DMS114 treated with DMSO at 0.1 percent for 48 hours (cell line): ENCODE data around the gene FOXA1.

Experiments used
- DNase-seq: peaks from one replicate; lab custom pipeline; 2025; ENCODE audit not compliant: unreplicated experiment; lab: John Stamatoyannopoulos, UW

The FOXA1 gene

GRCh38 chr14:37594971-37595808, at the start of gene FOXA1, which contains the start of gene TTC6:
Gene FOXA1 (minus strand): TSS chr14:37595249. CDS start chr14:37594972, 277 bp downstream.
Gene TTC6 (plus strand): TSS chr14:37595629. CDS start chr14:37622065, 26,436 bp downstream.
- DNase-seq: no peak

GRCh38 chr14:37643701-37644100, 48.7 kb upstream of the FOXA1 start:
- no peak for DNase-seq

- DNase-seq: no peak
These were observed 47.1 kb upstream of the FOXA1 start for GRCh38 chr14:37642125-37642524.

DNA sequence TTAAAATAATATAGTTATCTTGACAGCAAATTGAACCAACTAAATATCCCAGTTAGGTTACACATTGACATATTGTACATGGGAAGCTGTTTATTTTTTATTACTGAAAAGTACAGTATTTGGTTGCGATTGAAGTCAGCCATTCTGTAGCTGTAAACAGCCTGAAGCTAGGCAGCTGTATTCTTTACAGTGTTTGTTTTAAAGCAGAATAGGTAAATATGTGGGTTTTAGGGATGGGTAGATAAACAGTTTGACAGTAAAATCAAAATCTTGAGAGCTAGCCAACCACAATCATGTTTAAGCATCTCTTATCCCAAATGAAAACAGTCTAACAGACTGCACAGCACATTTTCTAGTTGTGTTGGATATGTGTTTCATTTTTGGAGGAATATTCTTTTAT, 46.1 kb upstream of the FOXA1 start:
- no peak for DNase-seq

DNA sequence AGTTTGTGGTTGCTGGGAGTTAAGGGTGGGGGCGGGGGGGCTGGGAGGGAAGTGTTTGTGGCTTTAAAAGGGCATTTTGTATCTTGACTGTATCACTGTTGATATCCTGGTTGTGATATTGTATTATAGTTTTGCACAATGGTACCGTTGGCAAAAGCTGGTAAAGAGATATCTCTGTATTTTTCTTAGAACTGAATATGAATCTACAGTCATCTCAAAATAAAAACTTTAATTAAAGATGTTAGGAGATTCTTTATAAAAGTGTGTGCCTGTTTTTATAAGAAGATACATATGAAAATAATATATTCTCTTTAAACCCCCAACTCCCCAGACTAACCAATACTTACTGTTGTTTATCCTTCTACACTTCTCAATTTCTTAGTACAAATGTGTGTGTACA, 43.5 kb upstream of the FOXA1 start:
- no peak for DNase-seq

DNA sequence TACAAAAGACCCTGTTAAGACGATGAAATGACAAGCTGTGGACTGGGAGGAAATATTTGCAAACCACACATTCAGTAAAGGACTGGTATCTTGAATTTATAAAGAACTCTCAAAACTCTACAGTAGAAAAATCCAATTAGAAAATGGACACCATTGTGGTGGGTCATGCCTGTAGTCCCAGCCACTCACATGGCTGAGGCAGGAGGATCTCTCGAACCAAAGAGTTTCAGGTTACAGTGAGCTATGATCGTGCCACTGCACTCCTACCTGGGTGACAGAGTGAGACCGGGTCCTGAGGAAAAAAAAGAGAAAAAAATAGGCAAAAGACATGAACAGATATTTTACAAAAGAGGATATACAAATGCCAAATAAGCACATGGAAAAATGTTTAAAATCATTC, 42.3 kb upstream of the FOXA1 start:
- DNase-seq: no peak

DNA sequence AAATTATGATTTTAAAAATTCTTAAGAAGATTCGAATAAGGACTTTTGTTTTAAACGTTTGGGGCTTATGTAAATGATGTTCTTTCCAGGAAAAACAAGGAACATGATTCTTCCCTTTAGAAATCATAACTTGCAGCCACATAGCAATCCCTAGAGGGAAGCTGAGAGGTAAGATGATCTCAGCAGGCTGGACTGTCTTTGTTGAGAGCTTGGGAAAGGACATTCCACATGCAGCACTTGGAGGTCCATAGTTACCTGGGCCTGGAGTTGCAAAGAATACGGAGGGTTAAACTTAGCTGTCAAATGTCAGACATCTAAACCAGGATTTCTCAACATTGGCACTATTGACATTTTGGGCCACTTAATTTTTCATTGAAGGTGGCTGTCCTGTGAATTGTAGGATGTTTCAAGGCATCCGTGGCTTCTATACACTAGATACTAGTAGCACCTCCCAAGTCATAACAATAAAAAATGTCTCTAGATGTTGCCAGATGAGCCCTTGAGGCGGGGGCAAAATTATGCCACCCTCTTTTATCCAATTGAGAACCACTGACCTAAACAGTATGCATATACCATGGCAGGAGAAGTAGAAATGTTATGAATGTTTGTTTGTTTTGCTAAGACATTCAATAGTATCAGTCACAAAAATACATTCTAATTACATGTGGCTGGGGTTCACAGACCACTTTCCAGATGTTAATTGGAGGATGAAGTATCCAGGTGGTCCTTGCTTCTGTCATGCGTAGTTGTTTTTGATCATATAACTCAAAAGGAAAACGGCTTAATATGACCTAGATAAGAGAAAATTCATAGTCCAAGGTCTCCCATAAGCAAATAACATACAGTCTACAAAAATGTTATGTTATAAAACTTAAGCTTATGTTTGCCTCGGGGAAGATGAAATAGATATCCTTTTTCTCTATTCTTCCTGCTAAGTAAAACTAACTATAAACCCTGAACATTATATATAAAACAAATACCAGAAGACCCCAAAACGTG, 30.8 kb upstream of the FOXA1 start:
- DNase-seq: no peak

DNA sequence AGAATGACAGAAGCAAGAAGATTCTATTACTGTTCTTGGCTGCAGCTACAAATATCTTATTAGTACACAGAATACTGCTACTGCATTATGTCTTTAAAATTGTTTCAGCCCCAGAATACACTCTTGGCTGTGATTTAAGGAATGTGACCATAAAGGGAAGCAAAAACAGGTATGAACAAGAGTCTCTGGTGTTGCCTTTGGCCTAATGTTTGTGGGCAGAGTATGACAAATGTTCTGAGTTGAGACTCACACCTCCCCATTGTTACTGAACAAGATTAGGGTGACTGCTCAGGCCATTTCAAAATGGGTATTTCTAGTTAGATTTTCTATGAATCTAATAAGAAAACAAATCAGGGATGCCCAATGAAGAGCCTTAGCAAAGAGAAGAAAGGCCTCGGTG, 28.9 kb upstream of the FOXA1 start:
- no peak for DNase-seq

GRCh38 chr14:37623426-37623951, 28.4 kb upstream of the FOXA1 start:
- no peak for DNase-seq

DNA sequence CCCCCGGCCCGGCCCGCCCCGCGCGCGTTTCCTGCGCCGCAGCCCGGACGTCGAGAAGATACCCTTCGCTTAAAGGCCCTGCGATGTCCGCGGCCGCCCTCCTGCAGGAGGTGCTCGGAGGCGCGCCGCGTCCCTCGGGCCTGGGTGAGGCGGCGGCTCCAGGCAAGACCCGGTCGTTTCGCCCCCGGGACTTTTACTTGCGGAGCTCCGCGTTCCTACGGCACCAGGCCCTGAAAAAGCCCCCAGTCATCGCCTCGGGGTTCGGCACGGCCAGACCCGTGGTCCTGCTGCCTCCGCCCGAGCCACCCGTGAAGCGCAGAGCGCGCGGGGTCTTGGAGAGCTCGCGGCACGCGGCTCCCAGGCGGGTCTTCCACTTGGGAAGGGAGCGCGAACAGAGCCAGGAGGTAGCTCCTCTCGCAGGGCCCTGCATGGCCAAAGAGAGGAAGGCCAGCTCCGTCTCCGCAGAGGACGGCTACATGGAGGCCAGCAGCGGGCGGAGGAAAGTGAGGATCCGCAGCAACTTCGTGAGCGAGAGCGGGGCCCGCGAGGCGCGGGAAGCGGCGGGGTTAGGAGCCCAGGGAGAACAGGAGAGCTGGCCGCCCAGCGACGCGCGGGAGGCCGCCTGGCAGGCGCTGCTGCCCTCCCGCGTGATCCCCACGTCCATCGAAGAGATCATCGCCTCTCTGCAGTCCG, 27.3 kb upstream of the FOXA1 start:
- no peak for DNase-seq

- no peak for DNase-seq
These were observed 25.8 kb upstream of the FOXA1 start for GRCh38 chr14:37620856-37621255.

- DNase-seq: no peak
These were observed 23.5 kb upstream of the FOXA1 start for GRCh38 chr14:37618498-37619028.

- DNase-seq: no peak
These were observed 22.9 kb upstream of the FOXA1 start for GRCh38 chr14:37617864-37618365.

DNA sequence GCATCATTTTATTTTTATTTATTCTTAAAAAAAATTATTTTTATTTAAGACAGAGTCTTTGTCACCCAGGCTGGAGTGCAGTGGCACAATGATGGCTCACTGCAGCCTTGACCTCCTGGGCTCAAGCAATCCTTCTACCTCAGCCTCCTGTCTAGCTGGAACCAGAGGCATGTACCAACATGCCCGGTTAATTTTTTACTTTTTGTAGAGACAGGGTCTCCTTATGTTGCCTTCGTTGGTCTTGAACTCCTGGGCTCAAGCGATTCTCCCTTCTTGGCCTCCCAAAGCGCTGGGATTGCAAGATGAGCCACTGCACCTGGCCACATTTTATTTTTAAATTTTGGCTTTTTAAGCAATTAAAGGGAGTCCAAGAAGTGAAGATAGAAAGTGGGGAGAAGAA, 21.8 kb upstream of the FOXA1 start:
- DNase-seq: no peak

DNA sequence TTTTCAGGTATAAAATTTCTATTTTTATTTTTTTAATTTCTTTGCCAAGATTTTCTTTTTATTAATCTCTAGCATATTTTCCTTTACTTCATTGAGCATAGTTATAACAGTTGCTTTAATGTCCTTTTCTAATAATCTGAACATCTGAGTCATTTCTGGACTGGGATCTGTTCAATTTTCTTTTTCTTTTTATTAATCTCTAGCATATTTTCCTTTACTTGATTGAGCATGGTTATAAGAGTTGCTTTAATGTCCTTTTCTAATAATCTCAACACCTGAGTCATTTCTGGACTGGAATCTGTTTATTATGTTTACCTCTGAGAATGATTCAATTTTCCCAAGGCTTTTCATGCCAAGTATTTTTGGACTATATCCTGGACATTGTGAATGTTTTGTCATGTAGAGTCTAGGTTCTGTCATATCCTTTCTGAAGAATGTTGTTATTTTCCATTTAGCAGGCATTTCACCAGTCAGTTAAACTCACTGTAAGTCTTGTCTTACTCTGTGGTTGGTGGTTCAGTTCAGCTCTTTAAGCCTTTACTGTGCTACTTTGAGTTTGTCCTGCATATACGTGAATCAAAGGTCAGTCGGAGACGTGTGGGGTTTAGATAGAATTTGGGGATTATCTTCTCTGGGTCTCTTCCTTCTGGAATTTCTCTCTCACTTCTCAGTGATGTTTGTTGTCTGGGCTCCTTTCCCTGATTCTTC, 20.7 kb upstream of the FOXA1 start:
- DNase-seq: no peak

GRCh38 chr14:37610945-37611523, 16.0 kb upstream of the FOXA1 start:
- no peak for DNase-seq

DNA sequence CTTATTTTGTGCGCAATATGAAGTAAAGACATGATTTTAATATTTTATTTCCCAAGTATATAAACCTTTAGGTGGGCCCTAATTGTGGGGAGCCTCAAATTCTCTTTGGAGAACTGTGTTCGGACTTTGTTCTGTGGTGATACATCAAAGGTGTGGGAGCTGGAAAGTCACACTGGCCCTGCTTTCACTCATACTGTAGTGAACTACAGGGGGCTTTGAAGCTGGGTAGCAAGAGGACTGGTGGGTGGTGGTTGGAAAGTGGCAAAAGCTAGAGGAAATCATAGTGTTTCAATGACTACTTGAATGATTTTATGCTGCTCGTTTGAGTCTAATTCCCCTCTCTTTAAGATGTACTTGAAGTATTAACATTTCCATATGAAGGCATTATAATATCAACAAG, 13.6 kb upstream of the FOXA1 start:
- DNase-seq: no peak

DNA sequence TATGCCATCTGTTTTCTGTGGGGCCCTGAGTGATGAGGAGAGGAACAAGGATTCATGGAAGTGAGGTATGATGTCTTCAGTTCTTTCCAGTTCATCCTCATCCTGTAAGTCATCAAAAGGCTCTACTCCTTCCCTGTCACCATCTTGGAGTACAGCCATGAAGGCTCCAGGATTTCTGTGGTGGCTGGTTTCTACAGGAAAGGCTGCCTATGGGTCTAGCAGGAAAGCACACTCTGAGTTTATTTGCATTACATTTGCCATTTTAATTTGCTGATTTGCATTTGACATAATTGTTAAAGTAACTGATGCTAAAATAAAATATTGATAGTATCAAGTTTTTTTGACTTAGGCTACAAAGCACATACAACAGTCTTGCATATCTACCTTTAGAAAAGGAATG, 11.6 kb upstream of the FOXA1 start:
- no peak for DNase-seq

- no peak for DNase-seq
These were observed 8.7 kb upstream of the FOXA1 start for GRCh38 chr14:37603688-37604251.
